Measurements from ENCODE around the gene CIITA.

CIITA gene

DNA sequence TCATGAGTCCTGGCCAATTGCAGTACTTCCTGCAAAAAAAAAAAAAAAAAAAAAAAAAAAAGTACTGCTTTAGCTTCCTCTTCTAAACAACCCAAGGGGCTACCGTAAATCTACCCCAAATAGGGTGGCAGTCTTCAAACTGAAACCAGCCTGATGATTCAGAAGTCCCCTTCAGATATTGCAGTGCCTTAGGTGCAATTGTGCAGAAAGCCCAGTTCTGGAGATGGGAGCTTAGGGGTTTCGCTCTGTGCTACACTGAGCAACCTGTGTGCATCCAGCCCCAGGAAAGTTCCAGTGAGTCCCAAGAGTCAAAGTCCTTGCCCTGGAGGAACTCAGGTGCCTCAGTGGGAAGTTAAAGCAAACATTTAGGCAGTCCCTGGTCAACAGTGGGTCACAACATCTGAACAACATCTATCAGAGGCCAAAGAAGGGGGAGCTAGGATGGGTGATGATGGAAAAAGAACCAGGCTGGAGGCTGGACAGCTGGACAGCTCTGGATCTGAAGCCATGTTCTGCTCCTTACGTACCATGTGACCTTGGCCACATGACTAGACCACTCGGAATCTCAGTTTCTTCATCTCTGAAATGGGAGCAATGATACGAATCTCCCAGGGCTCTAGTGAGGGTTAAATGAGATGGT, 6.7 kb upstream of the CIITA start:
- CTCF ChIA-PET: no interaction called here
- TF ChIP-seq, protein P1, sequence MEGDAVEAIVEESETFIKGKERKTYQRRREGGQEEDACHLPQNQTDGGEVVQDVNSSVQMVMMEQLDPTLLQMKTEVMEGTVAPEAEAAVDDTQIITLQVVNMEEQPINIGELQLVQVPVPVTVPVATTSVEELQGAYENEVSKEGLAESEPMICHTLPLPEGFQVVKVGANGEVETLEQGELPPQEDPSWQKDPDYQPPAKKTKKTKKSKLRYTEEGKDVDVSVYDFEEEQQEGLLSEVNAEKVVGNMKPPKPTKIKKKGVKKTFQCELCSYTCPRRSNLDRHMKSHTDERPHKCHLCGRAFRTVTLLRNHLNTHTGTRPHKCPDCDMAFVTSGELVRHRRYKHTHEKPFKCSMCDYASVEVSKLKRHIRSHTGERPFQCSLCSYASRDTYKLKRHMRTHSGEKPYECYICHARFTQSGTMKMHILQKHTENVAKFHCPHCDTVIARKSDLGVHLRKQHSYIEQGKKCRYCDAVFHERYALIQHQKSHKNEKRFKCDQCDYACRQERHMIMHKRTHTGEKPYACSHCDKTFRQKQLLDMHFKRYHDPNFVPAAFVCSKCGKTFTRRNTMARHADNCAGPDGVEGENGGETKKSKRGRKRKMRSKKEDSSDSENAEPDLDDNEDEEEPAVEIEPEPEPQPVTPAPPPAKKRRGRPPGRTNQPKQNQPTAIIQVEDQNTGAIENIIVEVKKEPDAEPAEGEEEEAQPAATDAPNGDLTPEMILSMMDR (conservative IDR thresholded peaks at IDR 0.05; ENCODE audit: low read depth): no peak
- POLR2A ChIA-PET (ENCODE audit: low non-redundant PET): no interaction called here
- H3K27ac ChIP-seq: no peak overlapping the region
- no peak for DNase-seq (ENCODE audit: low spot score)

DNA sequence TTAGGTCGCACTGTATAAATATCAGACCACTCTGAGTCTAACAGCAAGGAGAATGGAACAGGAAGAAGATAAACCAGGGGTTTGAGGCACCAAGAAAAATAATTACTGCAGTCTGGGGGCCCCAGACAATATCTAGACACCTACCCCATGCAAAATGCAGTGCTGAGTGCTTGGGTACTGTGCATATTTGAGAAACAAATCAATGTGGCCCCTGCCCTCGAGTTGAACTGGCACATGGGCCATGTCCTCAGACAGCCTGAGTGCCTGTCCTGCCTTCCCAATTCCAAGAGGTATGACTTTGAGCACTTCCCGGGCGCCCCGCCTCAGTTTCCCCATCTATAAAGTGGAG, 6.2 kb upstream of the CIITA start:
- no peak overlapping the region for H3K27ac ChIP-seq
- DNase-seq (ENCODE audit: low spot score): no peak
- POLR2A ChIA-PET (ENCODE audit: low non-redundant PET): no interaction called here
- CTCF ChIA-PET: no interaction called here
- TF ChIP-seq, protein P1 (conservative IDR thresholded peaks at IDR 0.05; ENCODE audit: low read depth): no peak

DNA sequence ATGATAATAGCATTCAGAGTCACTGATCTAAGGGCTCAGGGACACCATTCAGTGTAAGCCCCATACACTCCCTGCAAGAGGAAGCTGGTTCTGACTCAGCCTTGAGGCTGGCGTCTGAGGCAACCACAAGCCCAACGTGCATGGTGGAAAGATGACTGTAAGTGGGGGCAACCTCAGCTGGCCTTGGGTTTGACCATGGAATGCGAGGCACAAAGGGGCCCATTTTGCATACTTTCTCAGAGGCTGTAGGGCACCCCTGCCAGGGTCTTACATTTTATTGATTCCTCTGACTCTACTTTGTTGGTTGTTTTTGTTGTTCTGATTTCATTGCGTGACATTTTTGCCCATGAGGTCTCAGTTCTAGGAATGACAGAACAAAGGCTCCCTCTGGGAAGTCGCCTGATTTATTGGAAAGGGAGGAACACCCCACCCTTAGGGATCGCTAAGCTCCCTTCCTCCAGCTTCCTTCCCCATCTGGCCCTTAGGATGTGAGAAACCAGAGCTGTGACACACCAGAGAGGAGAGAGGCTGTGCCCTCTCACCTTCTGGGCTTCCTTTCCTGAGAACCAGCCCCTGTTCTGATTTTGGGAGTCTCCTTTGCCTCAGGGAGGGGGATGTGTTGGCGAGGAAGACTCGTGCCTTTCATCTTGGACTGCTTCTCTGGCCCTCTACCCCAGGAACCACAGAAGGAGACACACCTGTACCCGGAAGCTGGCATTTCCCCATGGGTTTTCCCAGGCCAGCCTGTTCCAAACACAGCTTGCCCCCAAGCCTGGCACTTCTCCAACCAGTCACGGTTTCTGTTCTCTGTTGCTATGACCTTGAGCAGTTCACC, 5.6 kb upstream of the CIITA start:
- H3K27ac ChIP-seq: no peak overlapping the region
- CTCF ChIA-PET: interaction anchor here (0.7 to 0.8 kb wide), 2 partner anchors 48 to 305 kb away, joined by 3 read pairs; no protein-coding TSS in a partner anchor
- POLR2A ChIA-PET (ENCODE audit: low non-redundant PET): no interaction called here
- DNase-seq (ENCODE audit: low spot score): peak; percentile 33
- TF ChIP-seq, protein P1 (conservative IDR thresholded peaks at IDR 0.05; ENCODE audit: low read depth): no peak

DNA sequence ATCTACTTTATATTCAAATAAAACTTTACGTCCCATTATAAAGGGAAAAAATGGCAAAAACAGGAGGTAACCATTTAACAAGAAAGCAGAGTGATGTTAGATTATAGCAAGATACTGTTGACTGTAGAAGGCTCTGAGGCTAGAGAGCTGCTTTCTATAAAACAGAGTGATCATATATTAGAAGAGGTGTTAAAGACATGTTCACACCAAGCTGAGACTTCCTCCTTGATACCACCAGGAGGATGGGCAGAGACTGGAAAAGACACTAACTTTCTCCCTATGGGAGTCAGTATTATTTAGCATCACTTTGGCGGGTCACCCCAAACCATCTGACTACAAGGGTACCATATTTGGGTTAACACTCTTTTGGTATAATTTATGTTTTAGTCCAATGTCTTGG, 687 bp upstream of the CIITA start:
- no peak overlapping the region for H3K27ac ChIP-seq
- ChIA-PET CTCF (no interaction called here), POLR2A (ENCODE audit: low non-redundant PET) (no interaction called here)
- TF ChIP-seq, protein P1 (conservative IDR thresholded peaks at IDR 0.05; ENCODE audit: low read depth): no peak
- no peak for DNase-seq (ENCODE audit: low spot score)

DNA sequence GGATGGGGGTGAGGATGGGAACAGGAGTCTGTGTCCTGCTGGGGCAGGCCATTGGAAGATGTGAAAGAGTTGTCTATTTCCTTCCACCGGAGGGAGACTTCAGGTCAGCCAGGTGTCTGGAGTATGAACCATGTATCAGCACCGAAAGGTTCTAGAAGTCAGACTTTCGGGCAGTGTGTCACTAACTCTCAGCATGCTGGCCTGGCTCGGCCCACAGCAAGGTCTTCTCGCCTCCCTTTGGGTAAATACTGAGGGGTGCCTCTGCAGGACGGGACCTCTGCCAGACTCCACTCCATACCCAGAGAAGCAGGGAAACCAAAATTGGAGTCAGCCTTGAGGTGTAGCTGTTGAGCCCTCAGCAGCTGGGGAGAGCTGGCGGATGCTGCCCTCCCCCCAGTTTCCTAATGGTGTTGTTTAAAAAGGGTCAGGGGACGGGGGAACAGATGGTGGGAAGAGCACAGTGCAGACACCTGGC, 507 bp downstream of the CIITA start:
- POLR2A ChIA-PET (ENCODE audit: low non-redundant PET): interaction anchor here (0.5 to 1.1 kb wide), 2 partner anchors 45 to 134 kb away, joined by 3 to 4 read pairs; partner anchors contain the start of gene NUBP1

DNA sequence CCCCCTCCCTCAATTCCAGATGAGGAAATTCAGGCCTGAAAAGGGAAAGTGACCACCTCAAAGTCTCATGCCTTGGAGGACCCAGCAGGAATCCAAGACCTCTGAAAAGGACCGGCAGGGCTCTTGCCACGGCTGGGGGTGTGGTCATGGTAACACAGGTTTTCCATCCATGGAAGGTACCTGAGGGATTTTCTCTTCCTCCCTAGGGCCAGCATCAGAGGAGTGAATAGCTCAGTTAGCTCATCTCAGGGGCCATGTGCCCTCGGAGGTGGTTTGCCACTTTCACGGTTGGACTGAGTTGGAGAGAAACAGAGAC, 1.3 kb downstream of the CIITA start:
- DNase-seq (ENCODE audit: low spot score): peak; percentile 20
- H3K27ac ChIP-seq: peak overlapping the region; percentile 43; the same call in 1 of the 2 replicates
- TF ChIP-seq, protein P1 (conservative IDR thresholded peaks at IDR 0.05; ENCODE audit: low read depth): no peak
- POLR2A ChIA-PET (ENCODE audit: low non-redundant PET): interaction anchor here (1.1 kb wide), 1 partner anchor 135 kb away, joined by 3 read pairs; the partner anchor contains the start of gene NUBP1
- CTCF ChIA-PET: no interaction called here

More for the DNA sequence above, 507 bp downstream of the CIITA start:
- peak; percentile 19 for DNase-seq (ENCODE audit: low spot score)
- TF ChIP-seq, protein P1 (conservative IDR thresholded peaks at IDR 0.05; ENCODE audit: low read depth): no peak
- H3K27ac ChIP-seq: no peak overlapping the region
- CTCF ChIA-PET: interaction anchor here (0.6 to 0.8 kb wide), 2 partner anchors 45 to 131 kb away, joined by 4 to 6 read pairs; no protein-coding TSS in a partner anchor
